Measurements from ENCODE around the gene HSPA12B. TPM values are rescaled to one million over a fixed set of nuclear protein-coding genes. Genes with fewer than 3 reads are reported as not detected.
A peak's percentile ranks its signal among the peaks of the same experiment; 100 is the strongest.

The HSPA12B gene
- total and polyA plus RNA-seq, 2 of the 8 experiments (the other 6 are each of a cell fraction or from before 2014, with no cell fraction given), result 2.2 to 4.3 TPM

- TF ChIP-seq SIX5 (IDR thresholded peaks at IDR 0.05; ENCODE audit: low read depth, low read length) (peak; percentile 78), SP1 (IDR thresholded peaks at IDR 0.05; ENCODE audit: low read depth, low read length) (peak; percentile 56; the same call in 1 of the 2 replicates)
These were observed 44.8 kb upstream of the HSPA12B start (continued) for GRCh38 chr20:3687655-3688054.

Measured in H1 (cell line).